RWPE2 (cell line): ENCODE data around the gene CKLF.
"Not testable (repeated sequence)": the region's sequence is repeated elsewhere in the genome, so short reads cannot be mapped to it uniquely, and the experiment has no call there.

Source experiments
- ATAC-seq: fragments of 200-7000 bp; cut with Tn5 transposase; 3 replicates; pipeline ENCODE4 v1.9.1; 2021; ENCODE audit warnings: low read depth
- DNase-seq: peaks from one replicate; pipeline ENCODE4 v3.0.0-alpha.2; 2020; ENCODE audit warnings: low spot score
- H3K27ac ChIP-seq: fragments of 450-650 bp; 2 replicates; pipeline ENCODE4 v1.5.1; 2017; ENCODE audit warnings: mild to moderate bottlenecking; ENCODE audit not compliant: poor library complexity, severe bottlenecking
- H3K27me3 ChIP-seq: fragments of 250-450 bp; sonication (Bioruptor Pico); 2 replicates; pipeline ENCODE4 v1.5.1; 2021; ENCODE audit warnings: mild to moderate bottlenecking, moderate library complexity; ENCODE audit not compliant: insufficient read depth, poor library complexity, severe bottlenecking
- H3K36me3 ChIP-seq: fragments of 250-450 bp; sonication (Bioruptor Pico); 2 replicates; pipeline ENCODE4 v1.5.1; 2020; ENCODE audit warnings: low read depth, mild to moderate bottlenecking, moderate library complexity
- H3K4me1 ChIP-seq: fragments of 250-450 bp; sonication (Bioruptor Pico); 2 replicates; pipeline ENCODE4 v1.5.1; 2021; ENCODE audit warnings: mild to moderate bottlenecking, moderate library complexity; ENCODE audit not compliant: insufficient read depth, poor library complexity, severe bottlenecking
- H3K4me3 ChIP-seq: fragments of 250-450 bp; sonication (Bioruptor Pico); 2 replicates; pipeline ENCODE4 v1.5.1; 2021; ENCODE audit warnings: mild to moderate bottlenecking, moderate library complexity; ENCODE audit not compliant: severe bottlenecking
- H3K9me3 ChIP-seq: fragments of 250-450 bp; sonication (Bioruptor Pico); 2 replicates; pipeline ENCODE4 v1.5.1; 2021; ENCODE audit warnings: mild to moderate bottlenecking, moderate library complexity; ENCODE audit not compliant: severe bottlenecking
- TF ChIP-seq, protein P1 (sequence below): fragments of 450-650 bp; IDR thresholded peaks from one replicate; pipeline ENCODE4 v1.5.1; 2017; ENCODE audit warnings: mild to moderate bottlenecking, moderate library complexity; ENCODE audit not compliant: poor library complexity, severe bottlenecking

CKLF gene

DNA sequence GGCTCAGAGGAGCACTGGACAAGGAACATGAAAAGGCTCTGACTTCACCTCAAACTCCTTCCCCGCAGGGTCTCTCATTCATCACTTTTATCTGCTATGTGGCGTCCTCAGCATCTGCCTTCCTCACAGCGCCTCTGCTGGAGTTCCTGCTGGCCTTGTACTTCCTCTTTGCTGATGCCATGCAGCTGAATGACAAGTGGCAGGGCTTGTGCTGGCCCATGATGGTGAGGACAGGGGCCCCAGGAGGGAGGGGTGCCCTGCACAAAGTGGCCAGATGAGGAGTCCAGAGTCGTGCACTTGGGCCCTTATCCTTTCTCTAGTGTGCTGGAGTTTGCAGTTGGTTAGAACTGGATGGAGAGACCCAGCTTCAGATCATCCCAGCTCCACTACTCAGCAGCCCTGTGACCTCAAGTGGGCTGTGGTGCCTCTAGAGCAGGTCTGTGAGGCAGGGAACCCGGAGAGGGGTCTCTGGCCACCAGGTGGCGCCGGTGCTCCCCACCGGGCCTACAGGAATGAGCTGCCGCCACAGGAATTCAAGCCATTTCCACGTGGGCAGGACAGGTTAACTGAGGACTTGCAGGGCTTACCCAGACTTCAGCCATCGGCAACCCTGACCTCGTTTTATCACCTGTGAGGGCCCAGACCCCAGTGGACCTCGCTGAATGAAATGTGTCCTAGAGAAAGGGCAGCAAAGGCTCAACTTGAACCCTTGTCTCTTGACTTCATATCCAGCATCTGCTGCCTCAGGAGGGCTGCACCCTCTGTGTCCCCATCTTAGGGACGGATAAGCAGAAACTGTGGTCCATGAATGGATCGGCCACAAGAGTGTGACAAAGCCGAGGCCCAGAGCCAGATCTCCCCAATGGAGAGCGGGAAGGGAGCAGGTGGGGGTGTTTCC is 56.1 kb downstream of the CKLF start:
- H3K36me3 ChIP-seq, result peaks cover 49% of the 10 kb centered on the region
- H3K27ac ChIP-seq, result peak overlapping the region; percentile 81
- TF ChIP-seq, protein P1, sequence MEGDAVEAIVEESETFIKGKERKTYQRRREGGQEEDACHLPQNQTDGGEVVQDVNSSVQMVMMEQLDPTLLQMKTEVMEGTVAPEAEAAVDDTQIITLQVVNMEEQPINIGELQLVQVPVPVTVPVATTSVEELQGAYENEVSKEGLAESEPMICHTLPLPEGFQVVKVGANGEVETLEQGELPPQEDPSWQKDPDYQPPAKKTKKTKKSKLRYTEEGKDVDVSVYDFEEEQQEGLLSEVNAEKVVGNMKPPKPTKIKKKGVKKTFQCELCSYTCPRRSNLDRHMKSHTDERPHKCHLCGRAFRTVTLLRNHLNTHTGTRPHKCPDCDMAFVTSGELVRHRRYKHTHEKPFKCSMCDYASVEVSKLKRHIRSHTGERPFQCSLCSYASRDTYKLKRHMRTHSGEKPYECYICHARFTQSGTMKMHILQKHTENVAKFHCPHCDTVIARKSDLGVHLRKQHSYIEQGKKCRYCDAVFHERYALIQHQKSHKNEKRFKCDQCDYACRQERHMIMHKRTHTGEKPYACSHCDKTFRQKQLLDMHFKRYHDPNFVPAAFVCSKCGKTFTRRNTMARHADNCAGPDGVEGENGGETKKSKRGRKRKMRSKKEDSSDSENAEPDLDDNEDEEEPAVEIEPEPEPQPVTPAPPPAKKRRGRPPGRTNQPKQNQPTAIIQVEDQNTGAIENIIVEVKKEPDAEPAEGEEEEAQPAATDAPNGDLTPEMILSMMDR, result peak; percentile 96
- peaks cover 12% of the 10 kb centered on the region for H3K4me1 ChIP-seq
- DNase-seq, result peak; percentile 92
- H3K4me3 ChIP-seq, result no peak overlapping the region
- ATAC-seq, result peak; percentile 78
- no peaks in the 10 kb centered on the region for H3K9me3 ChIP-seq
- H3K27me3 ChIP-seq, result no peaks in the 10 kb centered on the region

DNA sequence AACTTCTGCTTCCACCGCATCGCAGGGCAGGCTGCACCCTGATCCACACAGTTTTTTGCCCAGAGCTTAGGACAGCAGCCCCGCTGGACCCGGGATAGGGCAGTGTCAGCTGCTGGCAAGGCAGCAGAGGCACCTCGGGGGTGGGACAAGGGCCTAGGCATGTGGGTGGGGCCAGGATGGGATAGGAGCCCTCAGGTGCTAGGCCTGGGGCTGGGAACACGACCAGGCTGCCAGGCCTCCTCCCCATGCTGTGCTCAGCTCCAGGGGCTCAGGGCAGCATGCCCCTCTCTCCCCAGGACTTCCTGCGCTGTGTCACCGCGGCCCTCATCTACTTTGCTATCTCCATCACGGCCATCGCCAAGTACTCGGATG is 56.7 kb downstream of the CKLF start:
- H3K27me3 ChIP-seq, result no peaks in the 10 kb centered on the region
- TF ChIP-seq, protein P1, result no peak
- DNase-seq (no peak), ATAC-seq (no peak)
- H3K9me3 ChIP-seq, result no peaks in the 10 kb centered on the region
- no peak overlapping the region for H3K4me3 ChIP-seq
- peaks cover 12% of the 10 kb centered on the region for H3K4me1 ChIP-seq
- H3K27ac ChIP-seq, result peak overlapping the region; percentile 81
- H3K36me3 ChIP-seq, result peaks cover 51% of the 10 kb centered on the region

GRCh38 chr16:66610111-66610820 is 57.9 kb downstream of the CKLF start:
- no peak overlapping the region for H3K4me3 ChIP-seq
- TF ChIP-seq, protein P1, result no peak
- ATAC-seq (no peak), DNase-seq (no peak)
- peaks cover 12% of the 10 kb centered on the region for H3K4me1 ChIP-seq
- no peaks in the 10 kb centered on the region for H3K27me3 ChIP-seq
- H3K36me3 ChIP-seq, result peaks cover 52% of the 10 kb centered on the region
- H3K9me3 ChIP-seq, result no peaks in the 10 kb centered on the region
- no peak overlapping the region for H3K27ac ChIP-seq

GRCh38 chr16:66611911-66612310 is 59.5 kb downstream of the CKLF start:
- H3K4me3 ChIP-seq, H3K4me1 ChIP-seq, H3K9me3 ChIP-seq, ATAC-seq, H3K27me3 ChIP-seq, DNase-seq, H3K27ac ChIP-seq: not testable (repeated sequence)
- H3K36me3 ChIP-seq, result peaks cover 59% of the 10 kb centered on the region

DNA sequence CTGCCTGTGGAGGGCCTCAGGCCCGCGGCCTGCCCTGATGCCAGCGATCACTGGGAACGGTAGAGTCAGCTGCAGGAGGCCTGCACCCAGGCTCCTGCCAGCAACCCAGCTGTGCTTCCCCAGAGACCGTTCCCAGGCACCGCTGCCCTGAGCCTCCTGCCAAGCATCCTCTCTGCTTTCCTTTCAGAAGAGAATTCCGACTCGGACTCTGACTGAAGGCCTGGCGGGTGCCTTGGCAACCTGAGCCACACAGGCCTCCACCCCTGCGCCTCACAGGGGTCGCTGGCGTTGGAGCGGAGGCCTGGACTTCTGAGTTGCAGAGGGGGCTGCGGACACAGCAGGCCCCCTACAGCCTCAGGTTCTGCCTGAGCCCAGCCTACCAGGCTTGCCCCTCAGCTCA is 60.0 kb downstream of the CKLF start:
- H3K4me3 ChIP-seq, result no peak overlapping the region
- no peaks in the 10 kb centered on the region for H3K9me3 ChIP-seq
- peaks cover 6% of the 10 kb centered on the region for H3K4me1 ChIP-seq
- DNase-seq, result no peak
- TF ChIP-seq, protein P1, result no peak
- H3K27me3 ChIP-seq, result no peaks in the 10 kb centered on the region
- H3K36me3 ChIP-seq, result peaks cover 61% of the 10 kb centered on the region
- H3K27ac ChIP-seq, result no peak overlapping the region
- ATAC-seq, result no peak
